ENCODE data around the gene AMH. TPM values are rescaled to one million over a fixed set of nuclear protein-coding genes. Genes with fewer than 3 reads are reported as not detected.

Gene AMH
- total RNA-seq, 8 experiments from 2014 or later: 0.36 to 4.1 (median 2.0) TPM

GRCh38 chr19:2233601-2234280, 15.4 kb upstream of the AMH start:
- H3K27ac ChIP-seq: no peak overlapping the region
- in situ Hi-C loops (cut with MboI; ENCODE audit: low pct_unique_long_range_greater_than_20kb in 2 of 9, low sequenced_read_pairs in 9 of 9, unreplicated experiment in 9 of 9): no loop called here
- H3K4me3 ChIP-seq: no peak overlapping the region
- H3K4me1 ChIP-seq (replicated peaks in 1 of 2): peaks cover 20 to 22% of the 10 kb centered on the region in 2 donors
- 100% methylated on average over 3 to 6 of the region's 25 CpGs; no CpG with 5 or more reads in 6 of the 10 experiments for WGBS, 10 experiments
- ATAC-seq (replicated peaks in 6 of 8): no peak

DNA sequence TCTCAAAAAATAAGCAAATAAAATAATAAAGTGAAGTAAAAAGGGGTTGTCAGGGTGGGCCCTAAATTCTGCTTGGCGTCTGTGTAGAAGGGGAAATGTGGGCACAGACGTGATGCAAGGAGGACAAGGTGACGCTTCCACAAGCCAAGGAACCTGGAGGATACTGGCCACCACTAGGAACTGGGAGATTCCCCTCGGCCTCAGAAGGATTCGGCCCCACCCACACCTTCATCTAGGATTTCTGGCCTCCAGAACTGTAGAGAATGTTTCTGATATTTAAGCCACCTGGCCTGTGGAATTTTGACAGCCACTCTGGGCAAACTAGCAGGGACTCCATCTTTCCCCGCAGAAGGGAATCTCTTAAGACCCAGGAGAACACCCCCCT, 14.1 kb upstream of the AMH start:
- no peak for ATAC-seq (replicated peaks in 6 of 8)
- Histone ChIP-seq H3K27ac (peak overlapping the region in 1 of 2 donors; percentile 90), H3K4me1 (replicated peaks in 1 of 2) (peaks cover 26 to 30% of the 10 kb centered on the region in 2 donors), H3K4me3 (peak overlapping the region; percentile 62 to 94 (median 75))
- in situ Hi-C loops (cut with MboI; ENCODE audit: low pct_unique_long_range_greater_than_20kb in 2 of 9, low sequenced_read_pairs in 9 of 9, unreplicated experiment in 9 of 9): no loop called here
- WGBS, 10 experiments: 18 to 60% (median 39%) methylated on average over 2 to 5 of the region's 6 CpGs; no CpG with 5 or more reads in 6 of the 10 experiments

DNA sequence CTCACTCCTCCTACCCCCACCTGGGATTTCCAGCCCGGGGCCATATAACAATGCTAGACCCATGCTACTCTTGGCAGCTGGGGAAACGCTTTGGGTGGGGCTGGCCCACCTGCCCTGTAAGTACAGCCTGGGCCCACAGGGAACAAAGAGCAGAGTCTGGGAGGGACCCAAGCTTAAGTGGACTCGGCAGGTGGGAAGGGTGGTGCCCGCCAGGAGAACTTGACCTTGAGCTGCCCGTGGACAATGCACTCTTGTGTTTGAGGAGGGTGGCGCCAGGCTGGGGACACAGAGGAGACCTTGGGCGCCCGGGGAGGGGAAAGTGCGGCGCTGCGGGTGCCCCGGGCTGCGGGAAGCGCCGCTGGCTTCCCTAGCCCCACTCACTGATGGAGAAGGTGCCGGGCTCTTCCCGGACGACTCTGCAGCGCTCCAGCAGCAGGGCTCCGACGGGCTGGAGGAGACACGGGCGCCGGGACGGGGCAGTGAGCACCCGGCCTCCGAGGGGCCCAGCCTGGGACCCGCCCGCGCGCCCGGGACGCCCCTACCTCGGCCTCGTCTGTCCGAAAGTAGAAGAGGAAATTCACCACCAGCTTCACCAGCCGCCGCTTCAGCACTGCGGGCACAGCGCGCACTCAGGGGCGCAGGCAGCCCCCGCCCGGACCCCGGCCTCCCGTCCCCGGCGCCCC, 13.6 kb upstream of the AMH start:
- peak overlapping the region; percentile 62 to 94 (median 75) for H3K4me3 ChIP-seq
- ATAC-seq (replicated peaks in 6 of 8): peak in 7 of 8 experiments; percentile 2 to 12 (median 5)
- H3K27ac ChIP-seq: peak overlapping the region; percentile 90 to 100
- WGBS, 10 experiments: 0% methylated on average over 2 to 3 of the region's 48 CpGs; no CpG with 5 or more reads in 6 of the 10 experiments
- H3K4me1 ChIP-seq (replicated peaks in 1 of 2): peaks cover 31 to 35% of the 10 kb centered on the region in 2 donors
- in situ Hi-C loops (cut with MboI; ENCODE audit: low pct_unique_long_range_greater_than_20kb in 2 of 9, low sequenced_read_pairs in 9 of 9, unreplicated experiment in 9 of 9): no loop called here

DNA sequence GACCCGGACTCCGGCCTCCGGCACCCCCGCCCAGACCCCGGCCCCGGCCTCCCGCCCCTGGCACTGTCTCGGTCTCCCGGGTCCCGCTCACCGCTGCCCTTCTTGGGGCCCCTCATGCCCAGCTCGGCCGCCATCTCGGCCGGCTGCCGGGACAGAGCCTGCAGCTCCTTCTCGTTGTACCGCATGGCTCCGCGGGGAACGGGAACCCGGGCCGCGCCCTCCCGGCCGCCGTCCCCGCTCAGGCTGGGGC, 13.1 kb upstream of the AMH start:
- in situ Hi-C loops (cut with MboI; ENCODE audit: low pct_unique_long_range_greater_than_20kb in 2 of 9, low sequenced_read_pairs in 9 of 9, unreplicated experiment in 9 of 9): no loop called here
- Histone ChIP-seq H3K4me1 (replicated peaks in 1 of 2) (peaks cover 35 to 36% of the 10 kb centered on the region in 2 donors), H3K4me3 (peak overlapping the region; percentile 62 to 94 (median 75)), H3K27ac (peak overlapping the region; percentile 90 to 100)
- peak in 2 of 8 experiments; percentile 47 to 62 for ATAC-seq (replicated peaks in 6 of 8)
- no CpG with 5 or more reads among the region's 28 CpGs for WGBS, 10 experiments

DNA sequence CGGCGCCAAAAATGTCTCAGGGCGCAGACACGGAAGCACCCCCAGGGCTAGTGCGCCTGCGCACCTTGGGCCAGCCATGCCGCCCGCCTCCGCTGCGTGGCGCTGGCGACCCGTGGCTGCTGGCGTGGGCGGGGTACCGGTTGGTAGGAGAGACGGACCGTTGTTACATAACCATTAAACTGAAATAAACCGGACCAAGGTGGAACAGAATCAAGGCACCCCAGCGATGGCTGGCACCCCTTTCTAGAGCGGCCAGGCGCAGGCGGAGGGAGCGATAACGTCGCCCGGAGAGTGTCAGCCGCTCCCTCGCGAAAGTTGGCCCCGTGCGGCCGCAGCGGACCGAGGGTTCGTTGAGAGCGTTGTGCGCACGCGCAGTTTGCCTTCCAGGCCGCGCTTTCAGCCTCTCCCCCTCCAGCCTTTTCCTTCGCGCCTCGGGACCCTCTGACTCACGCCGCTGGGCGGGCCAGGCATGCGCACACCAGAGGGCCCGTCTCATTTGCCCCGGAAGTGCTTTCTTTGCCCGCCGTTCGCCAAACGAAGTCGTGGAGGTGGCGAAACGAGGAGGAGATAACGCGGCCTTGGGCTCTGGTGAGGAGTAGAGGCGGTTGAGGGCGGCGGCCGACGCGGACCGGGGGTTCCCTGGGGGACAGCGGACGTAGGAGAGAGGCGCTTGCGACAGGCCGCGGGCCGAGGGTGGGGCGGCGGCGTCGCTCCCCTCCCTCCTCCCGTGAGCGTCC, 12.6 kb upstream of the AMH start, which contains the start of the genes PLEKHJ1 and SF3A2:
Gene PLEKHJ1 (minus strand): TSS at position 16 of the 737 bp plus-strand sequence. CDS start 81 bp downstream, outside the sequence.
Gene SF3A2 (plus strand): TSS at position 511 of the 737 bp plus-strand sequence. CDS start 6,595 bp downstream, outside the sequence.
- peaks cover 35 to 38% of the 10 kb centered on the region in 2 donors for H3K4me1 ChIP-seq (replicated peaks in 1 of 2)

GRCh38 chr19:2237051-2237868, 11.9 kb upstream of the AMH start:
- WGBS, 10 experiments: 33 to 81% (median 69%) methylated on average over 2 to 19 of the region's 43 CpGs; no CpG with 5 or more reads in 1 of the 10 experiments
- peak in 1 of 8 experiments; percentile 49 for ATAC-seq (replicated peaks in 6 of 8)
- in situ Hi-C loops (cut with MboI; ENCODE audit: low pct_unique_long_range_greater_than_20kb in 2 of 9, low sequenced_read_pairs in 9 of 9, unreplicated experiment in 9 of 9): no loop called here
- peaks cover 35 to 38% of the 10 kb centered on the region in 2 donors for H3K4me1 ChIP-seq (replicated peaks in 1 of 2)
- H3K4me3 ChIP-seq: peak overlapping the region; percentile 62 to 94 (median 75)
- H3K27ac ChIP-seq: peak overlapping the region; percentile 90 to 100

More for the DNA sequence above, 12.6 kb upstream of the AMH start, which contains the start of the genes PLEKHJ1 and SF3A2:
- H3K27ac ChIP-seq: peak within 1 kb of the TSS; percentile 90 to 100
- in situ Hi-C loops (cut with MboI; ENCODE audit: low pct_unique_long_range_greater_than_20kb in 2 of 9, low sequenced_read_pairs in 9 of 9, unreplicated experiment in 9 of 9): no loop called here
- H3K4me3 ChIP-seq: peak within 1 kb of the TSS; percentile 62 to 94 (median 75)
- 0 to 2% (median 0%) methylated on average over 1 to 13 of the region's 80 CpGs; no CpG with 5 or more reads in 6 of the 10 experiments for WGBS, 10 experiments
- ATAC-seq (replicated peaks in 6 of 8): peak; percentile 67 to 86 (median 82)

GRCh38 chr19:2237869-2238153, 11.3 kb upstream of the AMH start:
- Histone ChIP-seq H3K4me1 (replicated peaks in 1 of 2) (peaks cover 35 to 38% of the 10 kb centered on the region in 2 donors), H3K4me3 (peak overlapping the region; percentile 62 to 94 (median 75)), H3K27ac (peak overlapping the region in 1 of 2 donors; percentile 100)
- ATAC-seq (replicated peaks in 6 of 8): no peak
- in situ Hi-C loops (cut with MboI; ENCODE audit: low pct_unique_long_range_greater_than_20kb in 2 of 9, low sequenced_read_pairs in 9 of 9, unreplicated experiment in 9 of 9): no loop called here
- whole genome bisulfite sequencing, 10 experiments: 55 to 100% (median 76%) methylated on average over 1 to 6 of the region's 6 CpGs; no CpG with 5 or more reads in 4 of the 10 experiments

DNA sequence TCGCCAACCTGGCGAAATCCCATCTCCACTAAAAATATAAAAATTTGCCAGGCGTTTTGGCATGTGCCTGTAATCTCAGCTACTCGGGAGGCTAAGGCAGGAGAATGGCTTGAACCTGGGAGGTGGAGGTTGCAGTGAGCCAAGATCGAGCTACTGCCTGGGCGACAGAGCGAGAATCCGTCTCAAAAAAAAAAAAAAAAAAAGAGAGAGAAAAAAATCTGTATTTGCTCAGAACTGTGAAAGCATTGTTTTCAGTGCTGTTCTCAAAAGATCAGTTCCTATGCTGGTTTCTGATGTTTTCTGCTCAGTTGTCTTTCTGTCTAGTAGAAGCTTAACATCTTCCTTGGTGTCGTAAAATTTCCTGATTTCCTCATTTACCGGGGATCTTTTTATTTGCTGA, 9.9 kb upstream of the AMH start:
- Histone ChIP-seq H3K27ac (no peak overlapping the region), H3K4me3 (peak overlapping the region; percentile 36 to 89 (median 62)), H3K4me1 (replicated peaks in 1 of 2) (peaks cover 35 to 38% of the 10 kb centered on the region in 2 donors)
- 20 to 68% (median 46%) methylated on average over 2 to 10 of the region's 10 CpGs for WGBS, 10 experiments
- no peak for ATAC-seq (replicated peaks in 6 of 8)
- in situ Hi-C loops (cut with MboI; ENCODE audit: low pct_unique_long_range_greater_than_20kb in 2 of 9, low sequenced_read_pairs in 9 of 9, unreplicated experiment in 9 of 9): no loop called here

DNA sequence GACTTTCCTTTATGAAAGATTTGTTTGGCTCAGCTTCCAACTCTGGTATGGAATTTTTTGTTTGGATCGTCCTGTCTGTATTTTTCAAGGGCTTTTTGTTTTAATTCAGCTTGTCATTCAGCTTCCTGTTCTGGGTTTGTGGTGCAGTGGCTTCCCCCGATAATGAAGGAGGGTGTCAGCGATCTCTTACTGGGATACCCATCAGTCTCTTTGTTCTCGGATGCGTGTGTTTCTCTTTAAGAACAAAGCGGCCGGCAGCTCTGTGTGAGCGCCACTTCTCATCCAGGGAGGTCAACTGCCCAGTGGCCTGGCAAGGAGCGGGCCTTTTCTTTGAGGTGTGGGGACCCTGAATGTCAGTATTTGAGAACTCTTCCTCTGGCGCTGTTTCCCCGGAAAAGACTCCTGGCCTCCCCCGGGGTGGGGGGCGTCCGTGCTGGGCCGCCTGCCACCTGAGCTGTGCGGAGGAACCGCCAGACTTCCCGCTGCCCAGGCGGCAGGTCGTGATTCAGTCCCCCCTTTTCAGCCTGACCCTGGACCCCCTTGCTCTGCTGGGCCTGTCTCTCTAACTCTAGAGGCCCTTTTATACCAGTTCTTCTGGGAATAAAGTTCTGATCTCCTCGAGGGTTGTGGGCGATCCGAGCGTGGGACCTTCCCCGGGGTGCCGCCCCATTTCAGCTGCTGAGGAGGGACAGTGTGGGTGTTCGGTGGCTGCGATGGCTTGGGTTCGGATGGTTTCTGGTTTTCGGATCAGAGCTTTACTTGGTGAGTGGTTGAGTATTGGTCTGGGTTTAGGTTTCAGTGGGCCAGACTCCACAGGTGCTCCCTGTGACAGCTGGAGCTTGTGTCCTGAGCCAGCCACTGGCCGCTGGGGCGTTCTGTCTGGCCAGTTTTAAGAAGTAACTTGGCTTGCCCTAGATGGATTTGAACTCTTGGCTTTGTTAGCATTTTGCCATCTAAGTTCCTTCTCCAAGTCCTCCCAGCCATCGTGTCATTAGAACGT, 9.1 kb upstream of the AMH start:
- Histone ChIP-seq H3K4me1 (replicated peaks in 1 of 2) (peaks cover 31 to 32% of the 10 kb centered on the region in 2 donors), H3K27ac (no peak overlapping the region), H3K4me3 (peak overlapping the region; percentile 36 to 89 (median 62))
- 0 to 51% (median 12%) methylated on average over 1 to 17 of the region's 34 CpGs for whole genome bisulfite sequencing, 10 experiments
- ATAC-seq (replicated peaks in 6 of 8): no peak
- in situ Hi-C loops (cut with MboI; ENCODE audit: low pct_unique_long_range_greater_than_20kb in 2 of 9, low sequenced_read_pairs in 9 of 9, unreplicated experiment in 9 of 9): no loop called here

GRCh38 chr19:2240881-2241760, 8.0 kb upstream of the AMH start:
- no peak overlapping the region for H3K4me3 ChIP-seq
- ATAC-seq (replicated peaks in 6 of 8): peak in 1 of 8 experiments; percentile 7
- H3K4me1 ChIP-seq (replicated peaks in 1 of 2): peaks cover 30 to 31% of the 10 kb centered on the region in 2 donors
- in situ Hi-C loops (cut with MboI; ENCODE audit: low pct_unique_long_range_greater_than_20kb in 2 of 9, low sequenced_read_pairs in 9 of 9, unreplicated experiment in 9 of 9): no loop called here
- no peak overlapping the region for H3K27ac ChIP-seq
- WGBS, 10 experiments: 19 to 100% (median 82%) methylated on average over 1 to 14 of the region's 41 CpGs; no CpG with 5 or more reads in 1 of the 10 experiments

DNA sequence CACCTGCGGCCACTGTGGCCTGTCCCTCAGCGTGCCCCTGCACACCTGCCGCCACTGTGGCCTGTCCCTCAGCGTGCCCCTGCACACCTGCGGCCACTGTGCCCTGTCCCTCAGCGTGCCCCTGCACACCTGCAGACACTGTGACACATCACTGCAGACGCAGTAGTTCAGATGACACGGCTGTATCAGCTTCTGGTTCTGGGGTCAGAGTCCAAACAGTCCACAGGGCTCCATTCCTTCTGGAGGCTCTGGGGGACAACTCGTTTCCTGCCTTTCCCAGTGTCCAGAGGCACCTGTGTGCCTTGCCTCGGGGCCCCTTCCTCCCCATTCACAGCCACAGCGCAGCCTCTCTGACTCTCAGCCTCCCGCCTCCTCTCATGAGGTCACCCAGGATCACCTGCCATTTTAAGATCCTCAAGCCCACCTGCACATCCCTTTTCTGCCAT, 7.0 kb upstream of the AMH start:
- no peak for ATAC-seq (replicated peaks in 6 of 8)
- Histone ChIP-seq H3K27ac (no peak overlapping the region), H3K4me1 (replicated peaks in 1 of 2) (peaks cover 30 to 31% of the 10 kb centered on the region in 2 donors)

More for the DNA sequence above, 7.0 kb upstream of the AMH start:
- WGBS, 10 experiments: 80 to 100% (median 95%) methylated on average over 1 to 2 of the region's 12 CpGs; no CpG with 5 or more reads in 6 of the 10 experiments
- no peak overlapping the region for H3K4me3 ChIP-seq
- in situ Hi-C loops (cut with MboI; ENCODE audit: low pct_unique_long_range_greater_than_20kb in 2 of 9, low sequenced_read_pairs in 9 of 9, unreplicated experiment in 9 of 9): no loop called here
